Body of pancreas (tissue), 4 donors: ENCODE measurements around the gene ZNF10.

Source experiments
- CTCF ChIP-seq, 7 experiments: fragments of 450-650 bp in 4 of 7; fragments of 200-600 bp in 3 of 7; sonication (generic) in 3 of 7; IDR thresholded peaks; one replicate each; pipeline ENCODE4 v1.5.1; 2016 to 2019; ENCODE audit warnings: antibody characterized with exemption in 7 of 7
- POLR2A ChIP-seq, 3 donors: fragments of 450-650 bp; IDR thresholded peaks; one replicate each; pipeline ENCODE4 v1.6.1; 2016; ENCODE audit warnings: antibody characterized with exemption in 3 of 3, mild to moderate bottlenecking in 2 of 3

- no peak for TF ChIP-seq CTCF (IDR thresholded peaks at IDR 0.05)
- TF ChIP-seq POLR2A (IDR thresholded peaks at IDR 0.05) = no peak
Measured at GRCh38 chr12:133124674-133125073, 5.8 kb upstream of the ZNF10 start.
